Measurements from ENCODE around the gene KNL1. TPM values are rescaled to one million over a fixed set of nuclear protein-coding genes. Genes with fewer than 3 reads are reported as not detected.

The KNL1 gene
- total and polyA plus RNA-seq, 2 of the 8 experiments (the other 6 are each of a cell fraction or from before 2014, with no cell fraction given), result 4.4 to 22.5 TPM

DNA sequence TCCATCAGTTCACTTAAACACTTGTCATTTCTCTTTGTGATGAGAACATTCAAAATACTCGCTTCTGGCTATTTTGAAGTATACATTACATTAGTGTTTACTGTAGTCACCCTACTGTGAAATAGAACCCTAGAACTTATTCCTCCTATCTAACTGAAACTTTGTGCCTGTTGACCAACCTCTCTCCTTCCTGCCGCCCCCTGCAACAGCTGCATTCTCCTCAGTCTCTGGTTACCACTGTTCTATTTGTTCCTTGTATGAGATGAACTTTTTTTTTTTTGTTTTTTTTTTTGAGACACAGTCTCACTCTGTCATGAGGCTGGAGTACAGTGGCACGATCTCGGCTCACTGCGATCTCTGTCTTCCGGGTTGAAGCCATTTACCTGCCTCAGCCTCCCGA, 103.9 kb downstream of the KNL1 start (continued):
- TF ChIP-seq KDM4A (IDR thresholded peaks at IDR 0.05; ENCODE audit: low read depth, low read length, severe bottlenecking), result no peak
- TF ChIP-seq, protein P1, sequence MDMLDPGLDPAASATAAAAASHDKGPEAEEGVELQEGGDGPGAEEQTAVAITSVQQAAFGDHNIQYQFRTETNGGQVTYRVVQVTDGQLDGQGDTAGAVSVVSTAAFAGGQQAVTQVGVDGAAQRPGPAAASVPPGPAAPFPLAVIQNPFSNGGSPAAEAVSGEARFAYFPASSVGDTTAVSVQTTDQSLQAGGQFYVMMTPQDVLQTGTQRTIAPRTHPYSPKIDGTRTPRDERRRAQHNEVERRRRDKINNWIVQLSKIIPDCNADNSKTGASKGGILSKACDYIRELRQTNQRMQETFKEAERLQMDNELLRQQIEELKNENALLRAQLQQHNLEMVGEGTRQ (IDR thresholded peaks at IDR 0.05; ENCODE audit: low read length), result no peak
- no peak for TF ChIP-seq SIN3A (conservative IDR thresholded peaks at IDR 0.05 in 1 of 2, IDR thresholded peaks at IDR 0.05 in 1 of 2; ENCODE audit: low read depth in 1 of 2, low read length in 2 of 2)
- TF ChIP-seq KDM5A (IDR thresholded peaks at IDR 0.05; ENCODE audit: low read length), result no peak
- no peak for TF ChIP-seq SIX5 (IDR thresholded peaks at IDR 0.05; ENCODE audit: low read depth, low read length)

All from H1 (cell line).